Activated naive CD4-positive, alpha-beta T cell treated with anti-CD3 and anti-CD28 coated beads, Interleukin-2, amount 50 U/mL, for 16 hours (primary cell): Measurements from ENCODE around the gene EPDR1.
"Not testable (repeated sequence)": the region's sequence is repeated elsewhere in the genome, so short reads cannot be mapped to it uniquely, and the experiment has no call there.

Source experiments
- DNase-seq: peaks from one replicate; pipeline ENCODE4 v3.0.0-alpha.2; 2020

EPDR1 gene

GRCh38 chr7:37930226-37930948 is 9.9 kb downstream of the EPDR1 start:
- DNase-seq, result no peak

- no peak for DNase-seq
Measured at GRCh38 chr7:37932543-37932942, 12.1 kb downstream of the EPDR1 start.

GRCh38 chr7:37933018-37933566 is 12.7 kb downstream of the EPDR1 start:
- no peak for DNase-seq

- no peak for DNase-seq
Measured at GRCh38 chr7:37942934-37943610, 22.6 kb downstream of the EPDR1 start.

- no peak for DNase-seq
Measured at GRCh38 chr7:37943905-37944736, 23.7 kb downstream of the EPDR1 start.

GRCh38 chr7:37944737-37945054 is 24.3 kb downstream of the EPDR1 start:
- no peak for DNase-seq

- no peak for DNase-seq
Measured at GRCh38 chr7:37945336-37945735, 24.9 kb downstream of the EPDR1 start.

- no peak for DNase-seq
Measured at GRCh38 chr7:37947138-37947940, 26.9 kb downstream of the EPDR1 start.

GRCh38 chr7:37947941-37948210 is 27.4 kb downstream of the EPDR1 start:
- no peak for DNase-seq

GRCh38 chr7:37952240-37952639 is 31.8 kb downstream of the EPDR1 start:
- no peak for DNase-seq

GRCh38 chr7:37954217-37954616 is 33.8 kb downstream of the EPDR1 start:
- DNase-seq, result not testable (repeated sequence)

- no peak for DNase-seq
Measured at GRCh38 chr7:37956791-37957190, 36.4 kb downstream of the EPDR1 start.

- DNase-seq, result no peak
Measured at GRCh38 chr7:37957221-37957970, 37.0 kb downstream of the EPDR1 start.

- no peak for DNase-seq
Measured at GRCh38 chr7:37960483-37960882, 40.0 kb downstream of the EPDR1 start.

GRCh38 chr7:37961251-37961650 is 40.8 kb downstream of the EPDR1 start:
- DNase-seq, result no peak

- DNase-seq, result no peak
Measured at GRCh38 chr7:37964196-37964595, 43.8 kb downstream of the EPDR1 start.

GRCh38 chr7:37970211-37970610 is 49.8 kb downstream of the EPDR1 start:
- DNase-seq, result no peak

- no peak for DNase-seq
Measured at GRCh38 chr7:37971491-37971890, 51.1 kb downstream of the EPDR1 start.

- DNase-seq, result no peak
Measured at GRCh38 chr7:37973915-37974314, 53.5 kb downstream of the EPDR1 start.

GRCh38 chr7:37974711-37975110 is 54.3 kb downstream of the EPDR1 start:
- DNase-seq, result no peak

GRCh38 chr7:37977243-37977642 is 56.8 kb downstream of the EPDR1 start:
- DNase-seq, result no peak

GRCh38 chr7:37981664-37982063 is 61.2 kb downstream of the EPDR1 start:
- no peak for DNase-seq
